22Rv1 (cell line): ENCODE data around the gene XAGE1A.

ENCODE experiments used
- CTCF ChIP-seq: fragments of 450-650 bp; IDR thresholded peaks from 2 replicates; pipeline ENCODE4 v1.5.1; 2017; ENCODE audit warnings: mild to moderate bottlenecking
- ZFX ChIP-seq: fragments of 450-650 bp; IDR thresholded peaks from 2 replicates; pipeline ENCODE4 v1.6.1; 2017; ENCODE audit warnings: antibody characterized with exemption, borderline replicate concordance

- TF ChIP-seq CTCF (no peak), ZFX (no peak)
Observed at GRCh38 chrX:52544147-52544840, 48.7 kb downstream of the XAGE1A start.
